Peyer's patch (tissue), 4 donors: ENCODE measurements around the gene EPC1.

ENCODE experiments used
- POLR2A ChIP-seq, 2 donors: fragments of 450-650 bp; IDR thresholded peaks; one replicate each; pipeline ENCODE4 v1.5.1; 2017; ENCODE audit warnings: antibody characterized with exemption in 2 of 2, mild to moderate bottlenecking in 2 of 2, moderate library complexity in 2 of 2
- TF ChIP-seq, protein P1 (sequence below), 6 experiments: fragments of 450-650 bp in 4 of 6; fragments of 200-600 bp in 2 of 6; sonication (generic) in 1 of 6; IDR thresholded peaks; one replicate each; pipeline ENCODE4 v1.5.1; 2017 to 2019; ENCODE audit warnings: antibody characterized with exemption in 6 of 6, mild to moderate bottlenecking in 3 of 6, moderate library complexity in 1 of 6

- no peak for TF ChIP-seq POLR2A (IDR thresholded peaks at IDR 0.05)
- TF ChIP-seq, protein P1, sequence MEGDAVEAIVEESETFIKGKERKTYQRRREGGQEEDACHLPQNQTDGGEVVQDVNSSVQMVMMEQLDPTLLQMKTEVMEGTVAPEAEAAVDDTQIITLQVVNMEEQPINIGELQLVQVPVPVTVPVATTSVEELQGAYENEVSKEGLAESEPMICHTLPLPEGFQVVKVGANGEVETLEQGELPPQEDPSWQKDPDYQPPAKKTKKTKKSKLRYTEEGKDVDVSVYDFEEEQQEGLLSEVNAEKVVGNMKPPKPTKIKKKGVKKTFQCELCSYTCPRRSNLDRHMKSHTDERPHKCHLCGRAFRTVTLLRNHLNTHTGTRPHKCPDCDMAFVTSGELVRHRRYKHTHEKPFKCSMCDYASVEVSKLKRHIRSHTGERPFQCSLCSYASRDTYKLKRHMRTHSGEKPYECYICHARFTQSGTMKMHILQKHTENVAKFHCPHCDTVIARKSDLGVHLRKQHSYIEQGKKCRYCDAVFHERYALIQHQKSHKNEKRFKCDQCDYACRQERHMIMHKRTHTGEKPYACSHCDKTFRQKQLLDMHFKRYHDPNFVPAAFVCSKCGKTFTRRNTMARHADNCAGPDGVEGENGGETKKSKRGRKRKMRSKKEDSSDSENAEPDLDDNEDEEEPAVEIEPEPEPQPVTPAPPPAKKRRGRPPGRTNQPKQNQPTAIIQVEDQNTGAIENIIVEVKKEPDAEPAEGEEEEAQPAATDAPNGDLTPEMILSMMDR (IDR thresholded peaks at IDR 0.05) = no peak
Measured at GRCh38 chr10:32338262-32338661, 8.7 kb downstream of the EPC1 start.
